Amniotic stem cell (primary cell): Measurements from ENCODE around the gene PHF10.
"Not testable (repeated sequence)": the region's sequence is repeated elsewhere in the genome, so short reads cannot be mapped to it uniquely, and the experiment has no call there.

Experiments used
- DNase-seq: peaks from one replicate; lab custom pipeline; 2025; lab: John Stamatoyannopoulos, UW

Gene PHF10

GRCh38 chr6:169724494-169725124 is at the start of gene PHF10:
Gene PHF10, minus strand, starts transcription at chr6:169724500. Its CDS starts 569 bp downstream, at chr6:169723931.
- no peak for DNase-seq

DNA sequence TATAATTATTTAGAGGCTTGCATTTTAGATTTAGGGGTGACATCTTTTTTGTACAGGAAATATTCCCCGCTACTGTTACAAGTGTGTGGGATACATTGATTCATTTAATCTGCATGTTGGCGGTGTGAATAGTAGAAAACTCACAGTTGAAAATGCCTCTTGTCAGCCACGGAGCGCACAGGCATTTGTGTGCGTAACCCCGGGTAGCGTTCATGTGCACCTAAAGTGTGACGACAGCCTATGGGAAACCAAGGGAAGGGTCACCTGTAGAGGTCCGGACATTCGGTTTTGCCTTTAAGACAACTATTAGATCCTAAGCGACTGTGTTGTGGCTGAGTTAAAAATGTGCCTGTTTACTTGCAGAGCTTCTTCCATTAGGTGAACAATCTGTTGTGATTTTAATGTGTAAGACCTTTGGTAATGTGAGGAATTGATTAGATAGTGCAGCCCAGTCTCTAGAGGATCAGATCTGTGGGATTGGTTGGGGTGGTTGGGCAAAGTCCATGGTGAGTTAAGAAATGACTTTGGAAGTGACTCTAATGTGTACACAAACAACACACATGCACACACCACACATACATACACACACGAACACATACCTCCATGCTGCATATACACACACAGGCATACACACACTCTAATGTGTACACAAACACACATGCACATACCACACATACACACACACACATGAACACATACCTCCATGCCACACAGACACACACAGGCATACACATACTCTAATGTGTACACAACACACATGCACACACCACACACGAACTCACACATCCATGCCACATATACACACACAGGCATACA is 42.8 kb upstream of the PHF10 start:
- no peak for DNase-seq

GRCh38 chr6:169766232-169766631 is 41.9 kb upstream of the PHF10 start:
- no peak for DNase-seq

DNA sequence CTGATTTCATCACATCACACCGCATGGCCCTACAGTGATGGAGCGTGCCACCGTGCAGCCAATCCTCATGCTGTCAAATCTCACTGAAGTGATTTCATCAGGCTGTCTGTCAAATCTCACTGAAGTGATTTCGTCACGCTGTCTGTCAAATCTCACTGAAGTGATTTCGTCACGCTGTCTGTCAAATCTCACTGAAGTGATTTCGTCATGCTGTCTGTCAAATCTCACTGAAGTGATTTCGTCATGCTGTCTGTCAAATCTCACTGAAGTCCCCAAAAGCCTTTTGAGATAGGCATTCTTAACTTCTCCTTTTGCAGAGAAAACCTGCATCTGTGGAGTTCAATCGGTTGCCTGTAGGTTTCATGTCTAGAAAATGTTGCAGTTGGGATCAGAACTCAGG is 41.5 kb upstream of the PHF10 start:
- not testable (repeated sequence) for DNase-seq

- DNase-seq = no peak
Observed at GRCh38 chr6:169763881-169764280, 39.6 kb upstream of the PHF10 start.

DNA sequence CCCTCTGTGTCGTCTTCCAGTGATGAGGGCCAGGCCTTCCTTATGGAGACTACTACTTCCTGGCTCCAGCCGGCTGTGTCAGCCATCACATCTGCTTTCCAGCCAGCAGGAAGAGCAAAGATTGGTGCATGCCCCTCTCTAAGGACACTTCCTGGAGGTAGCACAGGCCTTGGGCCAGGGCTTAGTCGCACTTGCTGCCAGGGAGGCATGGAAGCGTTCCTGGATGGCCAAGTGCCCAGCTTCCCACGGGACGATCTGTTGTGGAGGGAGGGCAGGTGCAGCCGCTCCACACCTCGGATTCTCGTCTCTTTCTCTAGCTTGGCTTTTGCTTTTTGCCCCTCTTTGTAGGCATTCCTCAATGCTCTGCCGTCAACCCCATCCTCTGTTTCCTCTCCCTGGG is 39.0 kb upstream of the PHF10 start:
- DNase-seq = no peak

DNA sequence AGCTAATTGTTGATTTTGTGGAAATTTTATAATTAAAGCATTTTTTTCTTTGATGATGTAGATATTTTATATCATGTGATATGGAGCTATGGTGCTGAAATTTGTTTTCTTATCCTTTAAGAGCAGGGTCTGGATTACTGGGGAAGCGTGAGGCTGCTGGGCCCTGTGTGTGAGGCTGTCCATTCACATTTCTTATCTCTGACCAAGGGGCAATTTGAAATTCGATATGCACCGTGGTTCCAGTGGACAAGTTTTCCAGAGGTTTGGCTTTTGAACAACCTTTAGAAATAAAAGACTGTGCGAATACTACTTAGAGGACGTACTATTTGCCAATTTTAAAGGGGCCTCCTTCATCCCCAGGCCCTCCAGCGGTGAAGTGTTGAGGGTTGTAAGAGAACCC is 30.9 kb upstream of the PHF10 start:
- DNase-seq = no peak

DNA sequence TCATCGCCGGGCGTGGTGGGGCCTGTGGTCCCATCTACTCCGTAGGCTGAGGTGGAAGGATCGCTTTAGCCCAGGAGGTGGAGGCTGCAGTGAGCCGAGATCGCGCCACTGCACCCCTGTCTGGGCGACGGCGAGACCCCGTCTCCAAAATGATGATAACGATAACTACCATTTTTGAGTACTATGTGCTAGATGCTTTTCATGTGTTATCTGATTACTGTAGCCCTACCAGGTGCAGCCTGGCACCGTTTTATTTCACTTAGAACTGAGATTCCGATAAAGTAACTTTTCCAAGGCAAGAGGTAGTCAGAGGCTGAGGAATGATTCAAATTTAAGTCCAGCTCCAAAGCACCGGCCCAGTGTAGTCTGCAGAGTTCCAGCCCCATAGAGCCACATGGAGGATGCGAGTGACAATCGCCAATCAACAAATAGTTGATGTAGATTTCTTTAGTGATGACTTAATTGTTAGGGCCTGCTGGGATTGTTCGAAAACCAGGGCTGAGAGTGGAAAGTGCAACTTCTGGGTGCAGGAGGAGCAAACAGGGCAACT is 27.8 kb upstream of the PHF10 start:
- no peak for DNase-seq

GRCh38 chr6:169751242-169752073 is 27.2 kb upstream of the PHF10 start, which contains the start of the genes DYNLT2 and ERMARD:
Gene DYNLT2, minus strand, starts transcription at chr6:169751572. Its CDS starts 114 bp downstream, at chr6:169751458.
Gene ERMARD, plus strand, starts transcription at chr6:169751622. Its CDS starts 36 bp downstream, at chr6:169751658.
- DNase-seq = peak; percentile 91

GRCh38 chr6:169746556-169746955 is 22.3 kb upstream of the PHF10 start:
- DNase-seq = no peak

DNA sequence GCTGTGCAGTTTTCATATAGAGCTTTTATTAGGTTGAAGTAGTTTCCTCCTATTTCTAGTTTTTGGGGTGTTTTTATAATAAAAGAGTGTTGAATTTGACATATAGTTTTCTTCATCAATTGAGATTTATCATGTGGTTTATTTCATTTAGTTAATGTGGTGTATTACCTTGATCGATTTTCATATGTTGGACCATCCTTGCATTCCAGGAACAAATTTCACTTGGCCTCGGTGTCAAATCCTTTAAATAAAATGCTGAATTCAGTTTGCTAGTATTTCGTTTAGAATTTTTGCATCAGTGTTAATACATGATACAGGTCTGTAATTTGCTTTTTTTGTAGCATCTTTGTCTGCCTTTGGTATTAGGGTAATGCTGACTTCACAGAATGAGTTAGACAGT is 21.1 kb upstream of the PHF10 start:
- DNase-seq = no peak

DNA sequence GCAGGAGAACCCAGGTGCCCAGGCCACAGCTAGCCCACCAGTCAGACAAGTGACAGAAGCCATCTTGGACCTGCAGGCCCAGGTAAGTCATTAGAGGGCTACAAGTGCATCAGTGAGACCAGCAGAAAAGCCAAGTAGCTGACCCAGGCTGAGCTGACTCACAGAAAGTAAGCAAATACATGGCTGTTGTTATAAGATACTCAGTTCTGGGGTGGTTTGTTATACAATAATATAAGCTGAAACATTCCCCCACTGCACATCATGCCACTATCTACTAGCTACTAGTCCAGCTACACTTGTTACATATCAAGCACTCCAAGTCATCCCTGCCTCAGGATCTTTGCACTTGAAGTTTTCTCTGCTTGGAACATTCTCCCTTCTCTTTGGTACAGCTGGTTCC is 17.0 kb upstream of the PHF10 start:
- DNase-seq = no peak

GRCh38 chr6:169738976-169739529 is 14.8 kb upstream of the PHF10 start:
- DNase-seq = no peak

GRCh38 chr6:169738204-169738975 is 14.1 kb upstream of the PHF10 start:
- DNase-seq = no peak

DNA sequence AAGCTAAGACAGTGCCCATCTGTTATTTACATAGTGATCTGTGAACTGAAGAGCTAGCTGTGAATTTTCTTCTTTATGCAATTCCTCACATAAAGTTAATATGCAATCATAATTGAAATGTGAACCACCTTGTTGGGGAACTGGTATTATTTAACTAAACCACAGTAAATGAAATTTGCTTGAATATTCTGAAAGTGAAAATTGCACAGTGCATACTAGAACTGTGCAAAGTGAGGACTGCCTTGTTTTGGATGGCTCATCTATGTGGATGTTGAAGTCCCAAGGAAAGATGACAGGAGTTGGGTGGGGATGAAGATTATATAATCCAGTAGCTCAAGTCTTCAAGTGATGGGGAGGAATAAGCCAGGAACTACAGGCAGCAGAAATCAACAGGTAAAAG is 5.7 kb upstream of the PHF10 start:
- no peak for DNase-seq

- DNase-seq = no peak
Observed at GRCh38 chr6:169726963-169727362, 2.7 kb upstream of the PHF10 start.

- no peak for DNase-seq
Observed at GRCh38 chr6:169726049-169726400, 1.7 kb upstream of the PHF10 start.

GRCh38 chr6:169725125-169726048 is 1.1 kb upstream of the PHF10 start:
- DNase-seq = no peak

- DNase-seq = no peak
Observed at GRCh38 chr6:169723991-169724493, 258 bp downstream of the PHF10 start.
